Glutamatergic neuron (in vitro differentiated cells): Measurements from ENCODE around the gene HDAC9. TPM values are rescaled to one million over a fixed set of nuclear protein-coding genes. Genes with fewer than 3 reads are reported as not detected.

Source experiments
- DNase-seq: peaks from one replicate; pipeline ENCODE4 v3.0.0; 2022
- H3K27ac Mint-ChIP-seq: one replicate; pipeline ENCODE4 v1.8.0; 2020; ENCODE audit warnings: mild to moderate bottlenecking, mixed read lengths, inconsistent platforms; ENCODE audit not compliant: unreplicated experiment
- H3K27me3 Mint-ChIP-seq: one replicate; pipeline ENCODE4 v1.8.0; 2020; ENCODE audit warnings: mild to moderate bottlenecking, moderate library complexity, mixed read lengths, inconsistent platforms; ENCODE audit not compliant: unreplicated experiment
- H3K36me3 Mint-ChIP-seq: one replicate; pipeline ENCODE4 v1.8.0; 2020; ENCODE audit warnings: mild to moderate bottlenecking, mixed read lengths, inconsistent platforms; ENCODE audit not compliant: unreplicated experiment
- H3K4me1 Mint-ChIP-seq: one replicate; pipeline ENCODE4 v1.8.0; 2020; ENCODE audit warnings: mild to moderate bottlenecking, low read depth, mixed read lengths, inconsistent platforms; ENCODE audit not compliant: unreplicated experiment
- H3K4me3 Mint-ChIP-seq: one replicate; pipeline ENCODE4 v1.8.0; 2020; ENCODE audit warnings: mild to moderate bottlenecking, mixed read lengths, inconsistent platforms; ENCODE audit not compliant: unreplicated experiment
- H3K9me3 Mint-ChIP-seq: one replicate; pipeline ENCODE4 v1.8.0; 2020; ENCODE audit warnings: mild to moderate bottlenecking, moderate library complexity, mixed read lengths, inconsistent platforms; ENCODE audit not compliant: unreplicated experiment
- CTCF ChIP-seq: fragments of 200-600 bp; sonication (generic); IDR thresholded peaks from one replicate; pipeline ENCODE4 v1.5.0; 2021; ENCODE audit not compliant: partially characterized antibody, unreplicated experiment
- total RNA-seq: library from RNA; stranded (reverse); fragmentation: NEBNext Ultra II Directional; extraction: Animal tissue kit (Norgen Biotek cat#: 25700); gene quantifications from one replicate; pipeline ENCODE4 v1.2.1, GENCODE V29; 2021; ENCODE audit not compliant: unreplicated experiment

The HDAC9 gene
- total RNA-seq, 1 donor from 2014 or later, result 94.8 TPM

- H3K4me1 Mint-ChIP-seq, result no peaks in the 10 kb centered on the region
- DNase-seq, result no peak
Observed at GRCh38 chr7:18792871-18793595, 297.5 kb downstream of the HDAC9 start.

GRCh38 chr7:18796216-18796615 lies 300.7 kb downstream of the HDAC9 start:
- DNase-seq, result no peak
- no peak for TF ChIP-seq CTCF
- no peaks in the 10 kb centered on the region for H3K27me3 Mint-ChIP-seq
- no peaks in the 10 kb centered on the region for H3K36me3 Mint-ChIP-seq
- no peak overlapping the region for H3K27ac Mint-ChIP-seq
- no peak overlapping the region for H3K4me3 Mint-ChIP-seq
- no peaks in the 10 kb centered on the region for H3K4me1 Mint-ChIP-seq
- no peaks in the 10 kb centered on the region for H3K9me3 Mint-ChIP-seq

More at GRCh38 chr7:18792871-18793595, 297.5 kb downstream of the HDAC9 start:
- Mint-ChIP-seq H3K27me3 (no peaks in the 10 kb centered on the region), H3K36me3 (no peaks in the 10 kb centered on the region), H3K9me3 (no peaks in the 10 kb centered on the region), H3K4me3 (no peak overlapping the region), H3K27ac (no peak overlapping the region)
- no peak for TF ChIP-seq CTCF

- H3K27me3 Mint-ChIP-seq, result no peaks in the 10 kb centered on the region
- no peak overlapping the region for H3K27ac Mint-ChIP-seq
- no peak for DNase-seq
- no peak for TF ChIP-seq CTCF
- no peaks in the 10 kb centered on the region for H3K36me3 Mint-ChIP-seq
- no peaks in the 10 kb centered on the region for H3K9me3 Mint-ChIP-seq
- no peaks in the 10 kb centered on the region for H3K4me1 Mint-ChIP-seq
- no peak overlapping the region for H3K4me3 Mint-ChIP-seq
Observed at GRCh38 chr7:18798088-18798906, 302.7 kb downstream of the HDAC9 start.

GRCh38 chr7:18799899-18800298 lies 304.4 kb downstream of the HDAC9 start:
- no peaks in the 10 kb centered on the region for H3K27me3 Mint-ChIP-seq
- no peak overlapping the region for H3K27ac Mint-ChIP-seq
- DNase-seq, result no peak
- no peak for TF ChIP-seq CTCF
- H3K36me3 Mint-ChIP-seq, result no peaks in the 10 kb centered on the region
- no peaks in the 10 kb centered on the region for H3K4me1 Mint-ChIP-seq
- H3K4me3 Mint-ChIP-seq, result no peak overlapping the region
- no peaks in the 10 kb centered on the region for H3K9me3 Mint-ChIP-seq

GRCh38 chr7:18803923-18804322 lies 308.4 kb downstream of the HDAC9 start:
- TF ChIP-seq CTCF, result no peak
- H3K4me1 Mint-ChIP-seq, result peaks cover 3% of the 10 kb centered on the region
- H3K27ac Mint-ChIP-seq, result no peak overlapping the region
- H3K36me3 Mint-ChIP-seq, result no peaks in the 10 kb centered on the region
- no peaks in the 10 kb centered on the region for H3K9me3 Mint-ChIP-seq
- no peaks in the 10 kb centered on the region for H3K27me3 Mint-ChIP-seq
- DNase-seq, result no peak
- no peak overlapping the region for H3K4me3 Mint-ChIP-seq
